GM23338 (cell line): ENCODE results near the gene SNRNP200. TPM values are rescaled to one million over a fixed set of nuclear protein-coding genes. Genes with fewer than 3 reads are reported as not detected.

ENCODE experiments used
- ATAC-seq: fragments of 200-7000 bp; cut with Tn5 transposase; 3 replicates; pipeline ENCODE4 v1.9.1; 2020
- DNase-seq: peaks from one replicate; pipeline ENCODE4 v3.0.0-alpha.2; 2015; ENCODE audit warnings: low spot score
- H2AFZ ChIP-seq: fragments of 200-600 bp; sonication (generic); 2 replicates; pipeline ENCODE4 v1.8.0; 2016; ENCODE audit warnings: antibody characterized with exemption, mild to moderate bottlenecking, moderate library complexity
- H3F3A ChIP-seq: fragments of 200-600 bp; sonication (generic); replicated peaks from 2 replicates; pipeline ENCODE4 v1.8.0; 2017; ENCODE audit warnings: antibody characterized with exemption, mixed run types, low read depth
- H3K27ac ChIP-seq: fragments of 200-600 bp; sonication (generic); 2 replicates; pipeline ENCODE4 v1.6.1; 2016; ENCODE audit warnings: low read depth
- H3K27me3 ChIP-seq: fragments of 200-600 bp; sonication (generic); 2 replicates; pipeline ENCODE4 v1.8.0; 2016; ENCODE audit warnings: mild to moderate bottlenecking, mixed run types, moderate library complexity; ENCODE audit not compliant: insufficient read depth
- H3K36me3 ChIP-seq: fragments of 200-600 bp; sonication (generic); 2 replicates; pipeline ENCODE4 v1.8.0; 2016; ENCODE audit warnings: mild to moderate bottlenecking; ENCODE audit not compliant: insufficient read depth
- H3K4me1 ChIP-seq: fragments of 200-600 bp; sonication (generic); 2 replicates; pipeline ENCODE4 v1.8.0; 2016; ENCODE audit warnings: mild to moderate bottlenecking, moderate library complexity; ENCODE audit not compliant: insufficient read depth
- H3K4me2 ChIP-seq: fragments of 200-600 bp; sonication (generic); 2 replicates; pipeline ENCODE4 v1.7.1; 2017; ENCODE audit warnings: mixed run types
- H3K4me3 ChIP-seq: fragments of 200-600 bp; sonication (generic); 2 replicates; pipeline ENCODE4 v1.6.1; 2016; ENCODE audit warnings: mixed run types
- H3K79me2 ChIP-seq: fragments of 200-600 bp; sonication (generic); replicated peaks from 2 replicates; pipeline ENCODE4 v1.8.0; 2017; ENCODE audit warnings: mild to moderate bottlenecking; ENCODE audit not compliant: insufficient read depth
- H3K9me2 ChIP-seq: fragments of 200-600 bp; sonication (generic); 2 replicates; pipeline ENCODE4 v1.8.0; 2017; ENCODE audit not compliant: insufficient read depth
- H4K20me1 ChIP-seq: fragments of 200-600 bp; sonication (generic); replicated peaks from 2 replicates; pipeline ENCODE4 v1.8.0; 2017; ENCODE audit warnings: mild to moderate bottlenecking; ENCODE audit not compliant: insufficient read depth
- H3K27ac Mint-ChIP-seq: 2 replicates; pipeline ENCODE4 v1.8.0; 2020; ENCODE audit warnings: inconsistent platforms, mild to moderate bottlenecking, moderate library complexity, mixed read lengths
- H3K27me3 Mint-ChIP-seq: 3 replicates; pipeline ENCODE4 v1.8.0; 2022; ENCODE audit warnings: low read depth, mild to moderate bottlenecking, moderate library complexity, mixed read lengths, inconsistent platforms; ENCODE audit not compliant: insufficient read depth, poor library complexity
- H3K36me3 Mint-ChIP-seq: 3 replicates; pipeline ENCODE4 v1.8.0; 2021; ENCODE audit warnings: low read depth, mild to moderate bottlenecking, inconsistent platforms, moderate library complexity, mixed read lengths
- H3K4me1 Mint-ChIP-seq: 3 replicates; pipeline ENCODE4 v1.8.0; 2020; ENCODE audit warnings: mild to moderate bottlenecking, inconsistent platforms, mixed read lengths
- H3K4me3 Mint-ChIP-seq: 3 replicates; pipeline ENCODE4 v1.8.0; 2021; ENCODE audit warnings: moderate library complexity, mild to moderate bottlenecking, inconsistent platforms, mixed read lengths
- H3K9me3 Mint-ChIP-seq: 3 replicates; pipeline ENCODE4 v1.8.0; 2020; ENCODE audit warnings: moderate library complexity, mild to moderate bottlenecking, inconsistent platforms, mixed read lengths
- CREB1 ChIP-seq: fragments of 250-450 bp; sonication (Bioruptor Pico); IDR thresholded peaks from 2 replicates; pipeline ENCODE4 v1.5.0; 2020; ENCODE audit warnings: low read depth, mild to moderate bottlenecking, moderate library complexity
- EZH2 ChIP-seq: fragments of 200-600 bp; sonication (generic); IDR thresholded peaks from one replicate; pipeline ENCODE4 v1.8.0; 2017; ENCODE audit warnings: antibody characterized with exemption, mild to moderate bottlenecking, low read depth; ENCODE audit not compliant: unreplicated experiment
- EZH2phosphoT487 ChIP-seq: fragments of 200-600 bp; sonication (generic); IDR thresholded peaks from one replicate; pipeline ENCODE4 v1.8.1; 2018; ENCODE audit warnings: antibody characterized with exemption; ENCODE audit not compliant: unreplicated experiment
- JUNB ChIP-seq: IDR thresholded peaks from one replicate; pipeline ENCODE4 v1.6.1; 2016; ENCODE audit warnings: antibody characterized with exemption; ENCODE audit not compliant: unreplicated experiment
- POLR2AphosphoS5 ChIP-seq: IDR thresholded peaks from 2 replicates; pipeline ENCODE4 v1.6.1; 2016; ENCODE audit warnings: antibody characterized with exemption, low read depth
- STAT1 ChIP-seq: IDR thresholded peaks from one replicate; pipeline ENCODE4 v1.6.1; 2016; ENCODE audit warnings: antibody characterized with exemption; ENCODE audit not compliant: unreplicated experiment
- ZNF114 ChIP-seq: fragments of 250-450 bp; sonication (Bioruptor Pico); IDR thresholded peaks from 2 replicates; pipeline ENCODE4 v1.5.0; 2020; ENCODE audit warnings: mild to moderate bottlenecking, moderate library complexity
- ZNF331 ChIP-seq: fragments of 250-450 bp; sonication (Bioruptor Pico); IDR thresholded peaks from 2 replicates; pipeline ENCODE4 v1.5.0; 2020; ENCODE audit warnings: low read depth, mild to moderate bottlenecking, moderate library complexity
- polyA plus RNA-seq: library from polyadenylated mRNA; unstranded; fragments of >200 nt; fragmentation: Nextera tagmentation; extraction: Ambion mirVana; gene quantifications from 2 replicates; pipeline ENCODE4 v1.2.1, GENCODE V29; 2016
- total RNA-seq: library from RNA; depleted of rRNA; stranded (reverse); fragments of >200 nt; shearing (Covaris generic); gene quantifications from 2 replicates; pipeline ENCODE4 v1.2.3, GENCODE V29; 2014
- TF ChIP-seq, protein P1 (sequence below): fragments of 250-450 bp; sonication (Bioruptor Pico); IDR thresholded peaks from 2 replicates; pipeline ENCODE4 v1.5.0; 2020; ENCODE audit warnings: mild to moderate bottlenecking, moderate library complexity
- TF ChIP-seq, protein P2 (sequence below), 2 experiments: fragments of 200-600 bp in 1 of 2; sonication (generic) in 1 of 2; conservative IDR thresholded peaks; 2 replicates each; pipeline versions ENCODE4 v1.5.1 to v1.6.1; 2016 to 2017; ENCODE audit warnings: antibody characterized with exemption in 2 of 2, low read depth in 2 of 2, mild to moderate bottlenecking in 2 of 2, moderate library complexity in 1 of 2
- TF ChIP-seq, protein P3 (sequence below): IDR thresholded peaks from one replicate; pipeline ENCODE4 v1.6.1; 2018; ENCODE audit warnings: antibody characterized with exemption; ENCODE audit not compliant: unreplicated experiment
- TF ChIP-seq, protein P4 (sequence below): IDR thresholded peaks from 2 replicates; pipeline ENCODE4 v1.6.1; 2016; ENCODE audit warnings: antibody characterized with exemption

SNRNP200 gene
- total and polyA plus RNA-seq, 2 experiments from 2014 or later = 70.7 to 179 TPM

DNA sequence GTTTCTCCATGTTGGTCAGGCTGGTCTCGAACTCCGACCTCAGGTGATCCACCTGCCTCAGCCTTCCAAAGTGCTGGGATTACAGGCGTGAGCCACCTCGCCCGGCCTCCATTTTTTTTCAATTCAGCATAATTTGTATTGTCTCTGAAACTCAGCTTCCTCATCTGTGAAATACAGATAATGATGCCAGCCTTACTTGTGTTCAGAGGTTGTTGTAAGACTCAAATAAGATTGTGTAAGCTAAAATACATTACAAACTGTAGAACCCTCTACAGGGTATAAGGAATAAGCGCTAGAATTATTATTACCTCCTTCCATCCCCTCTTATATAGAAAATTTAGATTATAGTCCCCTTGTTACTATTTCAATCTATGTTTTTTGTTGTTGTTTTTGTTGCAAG is 71.9 kb downstream of the SNRNP200 start (continued):
- TF ChIP-seq, protein P1, sequence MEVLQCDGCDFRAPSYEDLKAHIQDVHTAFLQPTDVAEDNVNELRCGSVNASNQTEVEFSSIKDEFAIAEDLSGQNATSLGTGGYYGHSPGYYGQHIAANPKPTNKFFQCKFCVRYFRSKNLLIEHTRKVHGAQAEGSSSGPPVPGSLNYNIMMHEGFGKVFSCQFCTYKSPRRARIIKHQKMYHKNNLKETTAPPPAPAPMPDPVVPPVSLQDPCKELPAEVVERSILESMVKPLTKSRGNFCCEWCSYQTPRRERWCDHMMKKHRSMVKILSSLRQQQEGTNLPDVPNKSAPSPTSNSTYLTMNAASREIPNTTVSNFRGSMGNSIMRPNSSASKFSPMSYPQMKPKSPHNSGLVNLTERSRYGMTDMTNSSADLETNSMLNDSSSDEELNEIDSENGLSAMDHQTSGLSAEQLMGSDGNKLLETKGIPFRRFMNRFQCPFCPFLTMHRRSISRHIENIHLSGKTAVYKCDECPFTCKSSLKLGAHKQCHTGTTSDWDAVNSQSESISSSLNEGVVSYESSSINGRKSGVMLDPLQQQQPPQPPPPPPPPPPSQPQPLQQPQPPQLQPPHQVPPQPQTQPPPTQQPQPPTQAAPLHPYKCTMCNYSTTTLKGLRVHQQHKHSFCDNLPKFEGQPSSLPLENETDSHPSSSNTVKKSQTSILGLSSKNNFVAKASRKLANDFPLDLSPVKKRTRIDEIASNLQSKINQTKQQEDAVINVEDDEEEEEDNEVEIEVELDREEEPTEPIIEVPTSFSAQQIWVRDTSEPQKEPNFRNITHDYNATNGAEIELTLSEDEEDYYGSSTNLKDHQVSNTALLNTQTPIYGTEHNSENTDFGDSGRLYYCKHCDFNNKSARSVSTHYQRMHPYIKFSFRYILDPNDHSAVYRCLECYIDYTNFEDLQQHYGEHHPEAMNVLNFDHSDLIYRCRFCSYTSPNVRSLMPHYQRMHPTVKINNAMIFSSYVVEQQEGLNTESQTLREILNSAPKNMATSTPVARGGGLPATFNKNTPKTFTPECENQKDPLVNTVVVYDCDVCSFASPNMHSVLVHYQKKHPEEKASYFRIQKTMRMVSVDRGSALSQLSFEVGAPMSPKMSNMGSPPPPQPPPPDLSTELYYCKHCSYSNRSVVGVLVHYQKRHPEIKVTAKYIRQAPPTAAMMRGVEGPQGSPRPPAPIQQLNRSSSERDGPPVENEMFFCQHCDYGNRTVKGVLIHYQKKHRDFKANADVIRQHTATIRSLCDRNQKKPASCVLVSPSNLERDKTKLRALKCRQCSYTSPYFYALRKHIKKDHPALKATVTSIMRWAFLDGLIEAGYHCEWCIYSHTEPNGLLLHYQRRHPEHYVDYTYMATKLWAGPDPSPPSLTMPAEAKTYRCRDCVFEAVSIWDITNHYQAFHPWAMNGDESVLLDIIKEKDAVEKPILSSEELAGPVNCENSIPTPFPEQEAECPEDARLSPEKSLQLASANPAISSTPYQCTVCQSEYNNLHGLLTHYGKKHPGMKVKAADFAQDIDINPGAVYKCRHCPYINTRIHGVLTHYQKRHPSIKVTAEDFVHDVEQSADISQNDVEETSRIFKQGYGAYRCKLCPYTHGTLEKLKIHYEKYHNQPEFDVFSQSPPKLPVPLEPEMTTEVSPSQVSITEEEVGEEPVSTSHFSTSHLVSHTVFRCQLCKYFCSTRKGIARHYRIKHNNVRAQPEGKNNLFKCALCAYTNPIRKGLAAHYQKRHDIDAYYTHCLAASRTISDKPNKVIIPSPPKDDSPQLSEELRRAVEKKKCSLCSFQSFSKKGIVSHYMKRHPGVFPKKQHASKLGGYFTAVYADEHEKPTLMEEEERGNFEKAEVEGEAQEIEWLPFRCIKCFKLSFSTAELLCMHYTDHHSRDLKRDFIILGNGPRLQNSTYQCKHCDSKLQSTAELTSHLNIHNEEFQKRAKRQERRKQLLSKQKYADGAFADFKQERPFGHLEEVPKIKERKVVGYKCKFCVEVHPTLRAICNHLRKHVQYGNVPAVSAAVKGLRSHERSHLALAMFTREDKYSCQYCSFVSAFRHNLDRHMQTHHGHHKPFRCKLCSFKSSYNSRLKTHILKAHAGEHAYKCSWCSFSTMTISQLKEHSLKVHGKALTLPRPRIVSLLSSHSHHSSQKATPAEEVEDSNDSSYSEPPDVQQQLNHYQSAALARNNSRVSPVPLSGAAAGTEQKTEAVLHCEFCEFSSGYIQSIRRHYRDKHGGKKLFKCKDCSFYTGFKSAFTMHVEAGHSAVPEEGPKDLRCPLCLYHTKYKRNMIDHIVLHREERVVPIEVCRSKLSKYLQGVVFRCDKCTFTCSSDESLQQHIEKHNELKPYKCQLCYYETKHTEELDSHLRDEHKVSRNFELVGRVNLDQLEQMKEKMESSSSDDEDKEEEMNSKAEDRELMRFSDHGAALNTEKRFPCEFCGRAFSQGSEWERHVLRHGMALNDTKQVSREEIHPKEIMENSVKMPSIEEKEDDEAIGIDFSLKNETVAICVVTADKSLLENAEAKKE (CRISPR knock-in tag) = no peak
- no peak for TF ChIP-seq CREB1 (CRISPR knock-in tag)

DNA sequence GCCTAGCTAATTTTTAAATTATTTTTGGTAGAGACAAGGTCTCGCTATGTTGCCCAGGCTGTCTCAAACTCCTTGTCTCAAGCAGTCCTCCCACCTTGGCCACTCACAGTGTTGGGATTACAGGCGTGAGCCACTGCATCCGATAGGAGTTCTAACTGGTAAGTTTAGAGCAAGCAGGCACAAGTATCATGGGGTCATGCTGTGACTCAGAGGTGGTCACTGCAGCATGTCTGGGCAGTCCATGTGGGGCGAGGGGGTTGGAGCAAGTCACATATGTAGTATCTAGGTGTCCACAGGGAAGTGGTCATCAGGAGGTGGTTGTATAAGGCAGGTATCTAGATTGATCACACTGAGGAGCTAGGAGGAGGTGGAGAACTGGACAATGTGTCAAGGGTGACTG is 74.0 kb downstream of the SNRNP200 start:
- Histone ChIP-seq H4K20me1 (no peaks in the 10 kb centered on the region), H3K27me3 (no peaks in the 10 kb centered on the region), H2AFZ (no peak overlapping the region), H3K9me2 (peaks cover 4% of the 10 kb centered on the region; the same call in 1 of the 2 replicates), H3K79me2 (no peaks in the 10 kb centered on the region), H3F3A (no peaks in the 10 kb centered on the region), H3K4me2 (no peak overlapping the region), H3K27ac (no peak overlapping the region), H3K36me3 (no peaks in the 10 kb centered on the region), H3K4me1 (no peaks in the 10 kb centered on the region), H3K4me3 (no peak overlapping the region)
- Mint-ChIP-seq H3K4me1 (peaks cover 4% of the 10 kb centered on the region; the same call in 2 of the 3 replicates), H3K9me3 (no peaks in the 10 kb centered on the region), H3K4me3 (no peak overlapping the region), H3K27me3 (no peaks in the 10 kb centered on the region), H3K27ac (no peak overlapping the region), H3K36me3 (no peaks in the 10 kb centered on the region)
- ATAC-seq (no peak), DNase-seq (no peak)
- TF ChIP-seq, protein P2, sequence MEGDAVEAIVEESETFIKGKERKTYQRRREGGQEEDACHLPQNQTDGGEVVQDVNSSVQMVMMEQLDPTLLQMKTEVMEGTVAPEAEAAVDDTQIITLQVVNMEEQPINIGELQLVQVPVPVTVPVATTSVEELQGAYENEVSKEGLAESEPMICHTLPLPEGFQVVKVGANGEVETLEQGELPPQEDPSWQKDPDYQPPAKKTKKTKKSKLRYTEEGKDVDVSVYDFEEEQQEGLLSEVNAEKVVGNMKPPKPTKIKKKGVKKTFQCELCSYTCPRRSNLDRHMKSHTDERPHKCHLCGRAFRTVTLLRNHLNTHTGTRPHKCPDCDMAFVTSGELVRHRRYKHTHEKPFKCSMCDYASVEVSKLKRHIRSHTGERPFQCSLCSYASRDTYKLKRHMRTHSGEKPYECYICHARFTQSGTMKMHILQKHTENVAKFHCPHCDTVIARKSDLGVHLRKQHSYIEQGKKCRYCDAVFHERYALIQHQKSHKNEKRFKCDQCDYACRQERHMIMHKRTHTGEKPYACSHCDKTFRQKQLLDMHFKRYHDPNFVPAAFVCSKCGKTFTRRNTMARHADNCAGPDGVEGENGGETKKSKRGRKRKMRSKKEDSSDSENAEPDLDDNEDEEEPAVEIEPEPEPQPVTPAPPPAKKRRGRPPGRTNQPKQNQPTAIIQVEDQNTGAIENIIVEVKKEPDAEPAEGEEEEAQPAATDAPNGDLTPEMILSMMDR (conservative IDR thresholded peaks at IDR 0.05; ENCODE audit: low read depth in 2 of 2) = no peak
- TF ChIP-seq EZH2 (no peak), STAT1 (no peak), EZH2phosphoT487 (no peak), ZNF331 (CRISPR knock-in tag) (no peak), POLR2AphosphoS5 (no peak), JUNB (no peak), ZNF114 (CRISPR knock-in tag) (no peak), CREB1 (CRISPR knock-in tag) (no peak)
- TF ChIP-seq, protein P3, sequence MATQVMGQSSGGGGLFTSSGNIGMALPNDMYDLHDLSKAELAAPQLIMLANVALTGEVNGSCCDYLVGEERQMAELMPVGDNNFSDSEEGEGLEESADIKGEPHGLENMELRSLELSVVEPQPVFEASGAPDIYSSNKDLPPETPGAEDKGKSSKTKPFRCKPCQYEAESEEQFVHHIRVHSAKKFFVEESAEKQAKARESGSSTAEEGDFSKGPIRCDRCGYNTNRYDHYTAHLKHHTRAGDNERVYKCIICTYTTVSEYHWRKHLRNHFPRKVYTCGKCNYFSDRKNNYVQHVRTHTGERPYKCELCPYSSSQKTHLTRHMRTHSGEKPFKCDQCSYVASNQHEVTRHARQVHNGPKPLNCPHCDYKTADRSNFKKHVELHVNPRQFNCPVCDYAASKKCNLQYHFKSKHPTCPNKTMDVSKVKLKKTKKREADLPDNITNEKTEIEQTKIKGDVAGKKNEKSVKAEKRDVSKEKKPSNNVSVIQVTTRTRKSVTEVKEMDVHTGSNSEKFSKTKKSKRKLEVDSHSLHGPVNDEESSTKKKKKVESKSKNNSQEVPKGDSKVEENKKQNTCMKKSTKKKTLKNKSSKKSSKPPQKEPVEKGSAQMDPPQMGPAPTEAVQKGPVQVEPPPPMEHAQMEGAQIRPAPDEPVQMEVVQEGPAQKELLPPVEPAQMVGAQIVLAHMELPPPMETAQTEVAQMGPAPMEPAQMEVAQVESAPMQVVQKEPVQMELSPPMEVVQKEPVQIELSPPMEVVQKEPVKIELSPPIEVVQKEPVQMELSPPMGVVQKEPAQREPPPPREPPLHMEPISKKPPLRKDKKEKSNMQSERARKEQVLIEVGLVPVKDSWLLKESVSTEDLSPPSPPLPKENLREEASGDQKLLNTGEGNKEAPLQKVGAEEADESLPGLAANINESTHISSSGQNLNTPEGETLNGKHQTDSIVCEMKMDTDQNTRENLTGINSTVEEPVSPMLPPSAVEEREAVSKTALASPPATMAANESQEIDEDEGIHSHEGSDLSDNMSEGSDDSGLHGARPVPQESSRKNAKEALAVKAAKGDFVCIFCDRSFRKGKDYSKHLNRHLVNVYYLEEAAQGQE = no peak
- TF ChIP-seq, protein P4, sequence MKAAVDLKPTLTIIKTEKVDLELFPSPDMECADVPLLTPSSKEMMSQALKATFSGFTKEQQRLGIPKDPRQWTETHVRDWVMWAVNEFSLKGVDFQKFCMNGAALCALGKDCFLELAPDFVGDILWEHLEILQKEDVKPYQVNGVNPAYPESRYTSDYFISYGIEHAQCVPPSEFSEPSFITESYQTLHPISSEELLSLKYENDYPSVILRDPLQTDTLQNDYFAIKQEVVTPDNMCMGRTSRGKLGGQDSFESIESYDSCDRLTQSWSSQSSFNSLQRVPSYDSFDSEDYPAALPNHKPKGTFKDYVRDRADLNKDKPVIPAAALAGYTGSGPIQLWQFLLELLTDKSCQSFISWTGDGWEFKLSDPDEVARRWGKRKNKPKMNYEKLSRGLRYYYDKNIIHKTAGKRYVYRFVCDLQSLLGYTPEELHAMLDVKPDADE = no peak
